Natural killer cell (primary cell): Measurements from ENCODE around the gene PRR3. TPM values are rescaled to one million over a fixed set of nuclear protein-coding genes. Genes with fewer than 3 reads are reported as not detected.

Source experiments
- ATAC-seq, 3 donors: fragments of 150-1000 bp in 2 of 3; fragments of 200-7000 bp in 1 of 3; cut with Tn5 transposase; 1 replicate in 1 of 3; 2 replicates in 2 of 3; pipeline ENCODE4 v1.10.0; 2021; ENCODE audit warnings: mild to moderate bottlenecking in 2 of 3, moderate library complexity in 2 of 3
- DNase-seq, 2 donors: peaks; one replicate each; pipeline versions ENCODE4 v3.0.0 to v3.0.0-alpha.2; 2013 to 2021; ENCODE audit warnings: mixed read lengths in 1 of 2
- H3K27ac ChIP-seq: one replicate; pipeline ENCODE4 v1.5.1; 2013; ENCODE audit warnings: mild to moderate bottlenecking, low read length
- H3K27me3 ChIP-seq: one replicate; pipeline ENCODE4 v1.6.1; 2013; ENCODE audit warnings: low read length; ENCODE audit not compliant: control insufficient read depth, insufficient read depth
- H3K36me3 ChIP-seq: one replicate; pipeline ENCODE4 v1.6.1; 2013; ENCODE audit warnings: low read length; ENCODE audit not compliant: control insufficient read depth, insufficient read depth
- H3K4me1 ChIP-seq: one replicate; pipeline ENCODE4 v1.6.1; 2013; ENCODE audit warnings: low read length; ENCODE audit not compliant: control insufficient read depth, insufficient read depth
- H3K4me3 ChIP-seq: one replicate; pipeline ENCODE4 v1.5.1; 2013; ENCODE audit warnings: low read length
- H3K9me3 ChIP-seq: one replicate; pipeline ENCODE4 v1.6.1; 2013; ENCODE audit warnings: low read length; ENCODE audit not compliant: control insufficient read depth, insufficient read depth
- H3K27ac Mint-ChIP-seq, 2 donors: one replicate each; pipeline ENCODE4 v1.8.0; 2022; ENCODE audit warnings: mild to moderate bottlenecking in 2 of 2, mixed read lengths in 2 of 2, moderate library complexity in 1 of 2
- H3K27me3 Mint-ChIP-seq, 2 donors: one replicate each; pipeline ENCODE4 v1.8.0; 2022; ENCODE audit warnings: low read depth in 2 of 2, mixed read lengths in 2 of 2
- H3K36me3 Mint-ChIP-seq: one replicate; pipeline ENCODE4 v1.8.0; 2022; ENCODE audit warnings: mixed read lengths
- H3K4me1 Mint-ChIP-seq, 2 donors: one replicate each; pipeline ENCODE4 v1.8.0; 2022; ENCODE audit warnings: mixed read lengths in 2 of 2
- H3K4me3 Mint-ChIP-seq: one replicate; pipeline ENCODE4 v1.8.0; 2022; ENCODE audit warnings: mild to moderate bottlenecking, moderate library complexity, mixed read lengths
- H3K9me3 Mint-ChIP-seq, 2 donors: one replicate each; pipeline ENCODE4 v1.8.0; 2022; ENCODE audit warnings: mixed read lengths in 2 of 2
- CTCF ChIP-seq: fragments of 200-600 bp; IDR thresholded peaks from one replicate; pipeline ENCODE4 v1.8.0; 2022; ENCODE audit warnings: antibody characterized with exemption
- WGBS: methylation state at CpG from one replicate; pipeline ENCODE4 v1.1.7; 2013; ENCODE audit warnings: missing lambda C conversion rate; ENCODE audit not compliant: insufficient coverage; 5-methylcytosine and 5-hydroxymethylcytosine counted together
- intact Hi-C: fragments of 100-400 bp; cut with micrococcal nuclease; formaldehyde crosslinking; loops from one replicate; pipeline ENCODE4 v1.14.2; 2022
- total RNA-seq, 4 donors: library from RNA; stranded (reverse); fragments of 120-200 nt in 1 of 4; gene quantifications; one replicate each; pipeline versions ENCODE4 v1.2.3 to v1.2.4, GENCODE V29; 2013 to 2022

Gene PRR3
- total RNA-seq, 3 donors from 2014 or later (not counting 1 experiment from before 2014, with no cell fraction given): 9.5 to 14.8 (median 13.9) TPM

GRCh38 chr6:30548375-30548774, 8.7 kb upstream of the PRR3 start:
- WGBS: 95% methylated on average over 2 of the region's 2 CpGs
- no peak overlapping the region for H3K27ac ChIP-seq
- peaks cover 14% of the 10 kb centered on the region for H3K4me1 ChIP-seq
- peaks cover 26% of the 10 kb centered on the region for H3K36me3 Mint-ChIP-seq
- intact Hi-C loops: no loop called here
- ATAC-seq (no peak), DNase-seq (no peak)
- H3K27me3 Mint-ChIP-seq: no peaks in the 10 kb centered on the region
- H3K27ac Mint-ChIP-seq: no peak overlapping the region
- H3K27me3 ChIP-seq: no peaks in the 10 kb centered on the region
- H3K9me3 Mint-ChIP-seq: no peaks in the 10 kb centered on the region
- H3K4me3 Mint-ChIP-seq: no peak overlapping the region
- no peak overlapping the region for H3K4me3 ChIP-seq
- peaks cover 15 to 24% of the 10 kb centered on the region in 2 donors for H3K4me1 Mint-ChIP-seq
- peaks cover 44% of the 10 kb centered on the region for H3K36me3 ChIP-seq
- H3K9me3 ChIP-seq: no peaks in the 10 kb centered on the region
- TF ChIP-seq CTCF: no peak

GRCh38 chr6:30554404-30554803, 2.7 kb upstream of the PRR3 start:
- H3K9me3 Mint-ChIP-seq: no peaks in the 10 kb centered on the region
- Histone ChIP-seq H3K36me3 (peaks cover 31% of the 10 kb centered on the region), H3K9me3 (no peaks in the 10 kb centered on the region), H3K27ac (no peak overlapping the region), H3K4me1 (peaks cover 24% of the 10 kb centered on the region), H3K4me3 (no peak overlapping the region), H3K27me3 (no peaks in the 10 kb centered on the region)
- no peaks in the 10 kb centered on the region for H3K27me3 Mint-ChIP-seq
- peaks cover 19% of the 10 kb centered on the region for H3K36me3 Mint-ChIP-seq
- WGBS: 93% methylated on average over 4 of the region's 4 CpGs
- TF ChIP-seq CTCF: no peak
- DNase-seq (no peak), ATAC-seq (no peak)
- intact Hi-C loops: no loop called here
- H3K4me3 Mint-ChIP-seq: peak overlapping the region; percentile 98
- peaks cover 29 to 51% of the 10 kb centered on the region in 2 donors for H3K4me1 Mint-ChIP-seq
- peak overlapping the region; percentile 98 to 100 for H3K27ac Mint-ChIP-seq

GRCh38 chr6:30554962-30555815, 1.9 kb upstream of the PRR3 start:
- H3K9me3 ChIP-seq: no peaks in the 10 kb centered on the region
- peaks cover 30% of the 10 kb centered on the region for H3K36me3 ChIP-seq
- no peaks in the 10 kb centered on the region for H3K27me3 Mint-ChIP-seq
- H3K27ac Mint-ChIP-seq: peak overlapping the region; percentile 98 to 100
- 25% methylated on average over 34 of the region's 34 CpGs for WGBS
- H3K4me3 ChIP-seq: peak overlapping the region; percentile 64
- no peaks in the 10 kb centered on the region for H3K9me3 Mint-ChIP-seq
- peak overlapping the region; percentile 98 for H3K4me3 Mint-ChIP-seq
- H3K27ac ChIP-seq: peak overlapping the region; percentile 97
- H3K4me1 ChIP-seq: peaks cover 24% of the 10 kb centered on the region
- peaks cover 35 to 54% of the 10 kb centered on the region in 2 donors for H3K4me1 Mint-ChIP-seq
- peaks cover 19% of the 10 kb centered on the region for H3K36me3 Mint-ChIP-seq
- TF ChIP-seq CTCF: no peak
- no peak for ATAC-seq
- H3K27me3 ChIP-seq: no peaks in the 10 kb centered on the region
- intact Hi-C loops: no loop called here
- peak; percentile 38 to 54 for DNase-seq
